ENCODE data around the gene VPS8. TPM values are rescaled to one million over a fixed set of nuclear protein-coding genes. Genes with fewer than 3 reads are reported as not detected.

The VPS8 gene
- total RNA-seq, 1 donor from 2014 or later: 68.8 TPM

DNA sequence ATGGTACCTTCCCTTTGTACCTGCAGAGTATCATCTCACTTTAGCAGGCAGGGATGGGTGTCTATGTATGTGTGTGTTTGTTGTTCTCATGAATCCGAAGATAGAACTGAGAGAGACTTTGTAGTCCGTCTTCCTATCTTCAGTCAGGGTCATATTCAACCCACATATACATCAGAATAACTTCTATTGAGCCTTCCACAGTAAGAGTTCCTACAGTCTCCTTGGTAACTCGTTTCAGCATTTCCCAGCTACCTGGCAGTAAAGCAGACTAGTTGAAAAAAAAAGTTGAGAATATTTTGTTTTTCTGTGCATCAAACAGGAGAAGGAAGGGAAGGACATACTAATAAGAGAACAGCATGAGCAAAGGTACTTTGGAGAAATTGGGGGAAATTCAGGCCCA, 106.8 kb downstream of the VPS8 start:
- Mint-ChIP-seq H3K27me3 (no peaks in the 10 kb centered on the region), H3K27ac (no peak overlapping the region), H3K4me3 (no peak overlapping the region), H3K9me3 (no peaks in the 10 kb centered on the region), H3K36me3 (ENCODE audit: low read depth) (peaks cover 60% of the 10 kb centered on the region), H3K4me1 (no peaks in the 10 kb centered on the region)
- CTCF ChIA-PET: no interaction called here
- TF ChIP-seq, protein P1, sequence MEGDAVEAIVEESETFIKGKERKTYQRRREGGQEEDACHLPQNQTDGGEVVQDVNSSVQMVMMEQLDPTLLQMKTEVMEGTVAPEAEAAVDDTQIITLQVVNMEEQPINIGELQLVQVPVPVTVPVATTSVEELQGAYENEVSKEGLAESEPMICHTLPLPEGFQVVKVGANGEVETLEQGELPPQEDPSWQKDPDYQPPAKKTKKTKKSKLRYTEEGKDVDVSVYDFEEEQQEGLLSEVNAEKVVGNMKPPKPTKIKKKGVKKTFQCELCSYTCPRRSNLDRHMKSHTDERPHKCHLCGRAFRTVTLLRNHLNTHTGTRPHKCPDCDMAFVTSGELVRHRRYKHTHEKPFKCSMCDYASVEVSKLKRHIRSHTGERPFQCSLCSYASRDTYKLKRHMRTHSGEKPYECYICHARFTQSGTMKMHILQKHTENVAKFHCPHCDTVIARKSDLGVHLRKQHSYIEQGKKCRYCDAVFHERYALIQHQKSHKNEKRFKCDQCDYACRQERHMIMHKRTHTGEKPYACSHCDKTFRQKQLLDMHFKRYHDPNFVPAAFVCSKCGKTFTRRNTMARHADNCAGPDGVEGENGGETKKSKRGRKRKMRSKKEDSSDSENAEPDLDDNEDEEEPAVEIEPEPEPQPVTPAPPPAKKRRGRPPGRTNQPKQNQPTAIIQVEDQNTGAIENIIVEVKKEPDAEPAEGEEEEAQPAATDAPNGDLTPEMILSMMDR (IDR thresholded peaks at IDR 0.05): no peak
- DNase-seq: no peak
- ATAC-seq (ENCODE audit: low read depth): no peak
- intact Hi-C loops (cut with micrococcal nuclease): no loop called here
- POLR2A ChIA-PET: no interaction called here

DNA sequence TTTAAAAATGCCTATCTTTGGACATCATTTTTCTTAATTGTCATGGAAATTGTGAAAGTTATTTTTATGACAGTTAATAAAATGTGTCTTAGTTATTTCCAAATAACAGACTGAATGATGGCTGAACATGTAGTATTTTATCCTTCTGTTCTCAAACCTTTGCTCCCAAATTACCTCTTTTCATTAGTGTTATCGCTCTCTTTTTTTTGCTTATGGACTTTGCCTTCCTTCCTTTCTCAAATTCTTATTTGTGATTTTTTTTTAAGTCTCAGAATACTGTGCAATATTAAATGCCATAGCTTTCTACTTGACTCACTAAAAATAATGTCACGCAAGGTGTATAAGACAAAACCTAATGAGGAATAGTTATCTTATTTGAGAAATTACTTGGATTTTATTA, 107.7 kb downstream of the VPS8 start:
- Mint-ChIP-seq H3K4me3 (no peak overlapping the region), H3K27ac (no peak overlapping the region), H3K4me1 (no peaks in the 10 kb centered on the region), H3K36me3 (ENCODE audit: low read depth) (peaks cover 53% of the 10 kb centered on the region), H3K27me3 (no peaks in the 10 kb centered on the region), H3K9me3 (no peaks in the 10 kb centered on the region)
- DNase-seq: no peak
- ChIA-PET POLR2A (no interaction called here), CTCF (no interaction called here)
- intact Hi-C loops (cut with micrococcal nuclease): no loop called here
- TF ChIP-seq, protein P1 (IDR thresholded peaks at IDR 0.05): no peak
- ATAC-seq (ENCODE audit: low read depth): no peak

DNA sequence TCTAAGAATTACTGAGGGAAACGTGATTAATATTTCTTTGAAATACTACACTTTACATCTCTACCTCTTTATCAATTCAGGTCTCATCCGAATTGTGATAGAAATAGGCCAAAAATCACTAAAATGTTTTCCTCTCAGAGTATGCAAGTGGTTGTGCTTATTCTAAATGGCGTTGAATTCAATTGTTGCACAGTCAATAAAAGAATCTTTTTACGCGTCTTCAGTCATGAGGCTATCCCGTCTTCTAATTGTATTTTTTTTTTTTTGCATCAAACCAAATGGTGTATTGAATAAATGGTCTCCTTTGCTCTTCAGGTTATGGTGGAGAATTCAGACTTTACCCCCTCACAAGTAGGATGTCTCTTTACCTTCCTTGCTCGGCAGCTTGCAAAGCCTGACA, 112.6 kb downstream of the VPS8 start:
- DNase-seq: no peak
- no peaks in the 10 kb centered on the region for H3K9me3 Mint-ChIP-seq
- ChIA-PET CTCF (no interaction called here), POLR2A (no interaction called here)
- TF ChIP-seq, protein P1 (IDR thresholded peaks at IDR 0.05): no peak
- H3K4me1 Mint-ChIP-seq: no peaks in the 10 kb centered on the region
- no peak for ATAC-seq (ENCODE audit: low read depth)
- intact Hi-C loops (cut with micrococcal nuclease): no loop called here
- H3K27me3 Mint-ChIP-seq: no peaks in the 10 kb centered on the region
- H3K4me3 Mint-ChIP-seq: no peak overlapping the region
- peaks cover 38% of the 10 kb centered on the region for H3K36me3 Mint-ChIP-seq (ENCODE audit: low read depth)
- no peak overlapping the region for H3K27ac Mint-ChIP-seq

DNA sequence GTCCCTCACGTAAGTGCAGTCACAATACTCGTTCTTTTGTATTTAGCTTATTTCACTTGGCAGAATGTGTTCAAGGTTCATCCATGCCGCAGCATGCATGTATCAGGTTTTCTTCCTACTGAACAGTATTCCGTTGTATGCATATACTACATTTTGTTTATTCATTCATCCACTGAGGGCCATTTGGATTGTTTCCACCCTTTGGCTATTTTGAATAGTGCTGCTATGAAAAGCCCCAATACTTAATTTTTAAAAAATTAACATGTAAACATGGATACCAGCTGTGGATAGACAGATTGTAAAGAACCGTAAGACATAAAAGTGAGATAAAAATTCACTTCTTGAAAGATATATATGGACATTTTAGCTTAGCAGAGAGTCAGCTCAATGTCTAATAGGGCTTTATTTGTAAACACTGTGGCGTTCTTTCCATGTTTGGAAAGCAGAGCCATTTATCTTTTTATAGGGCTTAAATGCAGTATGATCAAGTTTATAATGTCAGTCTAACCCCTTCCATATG, 115.9 kb downstream of the VPS8 start:
- no peaks in the 10 kb centered on the region for H3K9me3 Mint-ChIP-seq
- H3K4me1 Mint-ChIP-seq: no peaks in the 10 kb centered on the region
- no peak overlapping the region for H3K27ac Mint-ChIP-seq
- ChIA-PET CTCF (no interaction called here), POLR2A (no interaction called here)
- H3K36me3 Mint-ChIP-seq (ENCODE audit: low read depth): peaks cover 50% of the 10 kb centered on the region
- no peaks in the 10 kb centered on the region for H3K27me3 Mint-ChIP-seq
- ATAC-seq (ENCODE audit: low read depth): no peak
- intact Hi-C loops (cut with micrococcal nuclease): no loop called here
- TF ChIP-seq, protein P1 (IDR thresholded peaks at IDR 0.05): no peak
- no peak for DNase-seq
- H3K4me3 Mint-ChIP-seq: no peak overlapping the region

DNA sequence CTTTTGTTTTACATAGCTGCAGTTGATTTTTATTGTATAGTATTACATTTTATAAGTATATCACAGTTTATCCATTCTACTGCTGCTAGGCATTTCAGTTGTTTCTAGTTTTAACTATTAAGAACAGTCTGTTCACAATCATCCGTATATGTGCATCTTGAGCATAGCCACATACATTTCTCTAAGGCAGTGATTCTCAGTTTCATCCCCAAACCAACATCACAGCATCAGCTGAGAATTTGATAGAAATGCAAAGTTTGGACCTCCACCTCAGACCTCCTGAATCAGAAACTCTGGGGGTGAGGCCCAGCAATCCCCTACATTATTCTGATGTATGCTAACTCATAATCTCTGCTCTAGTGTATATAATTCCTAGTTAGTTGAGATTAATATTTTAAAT, 120.8 kb downstream of the VPS8 start:
- Mint-ChIP-seq H3K27ac (no peak overlapping the region), H3K27me3 (no peaks in the 10 kb centered on the region), H3K9me3 (no peaks in the 10 kb centered on the region), H3K36me3 (ENCODE audit: low read depth) (peaks cover 75% of the 10 kb centered on the region), H3K4me3 (no peak overlapping the region), H3K4me1 (no peaks in the 10 kb centered on the region)
- CTCF ChIA-PET: no interaction called here
- DNase-seq: no peak
- TF ChIP-seq, protein P1 (IDR thresholded peaks at IDR 0.05): no peak
- POLR2A ChIA-PET: no interaction called here
- intact Hi-C loops (cut with micrococcal nuclease): no loop called here
- ATAC-seq (ENCODE audit: low read depth): no peak

Measured in activated B cell treated with CpG ODN at 0.5 μM for 24 hours (primary cell).